Kasumi-1 (cell line): Measurements from ENCODE around the gene DUSP22.

Experiments
- DNase-seq, 2 experiments: peaks; one replicate each; lab custom pipeline; 2025; lab: John Stamatoyannopoulos, UW

The DUSP22 gene

GRCh38 chr6:308768-309167 is 16.5 kb downstream of the DUSP22 start:
- no peak for DNase-seq

GRCh38 chr6:309947-310346 is 17.7 kb downstream of the DUSP22 start:
- no peak for DNase-seq

GRCh38 chr6:310671-311070 is 18.4 kb downstream of the DUSP22 start:
- DNase-seq: no peak

- no peak for DNase-seq
Measured at GRCh38 chr6:311679-312220, 19.5 kb downstream of the DUSP22 start.

- no peak for DNase-seq
Measured at GRCh38 chr6:313087-313486, 20.8 kb downstream of the DUSP22 start.

GRCh38 chr6:313917-314316 is 21.6 kb downstream of the DUSP22 start:
- DNase-seq: no peak

GRCh38 chr6:314377-314776 is 22.1 kb downstream of the DUSP22 start:
- no peak for DNase-seq

- no peak for DNase-seq
Measured at GRCh38 chr6:315226-315625, 22.9 kb downstream of the DUSP22 start.

GRCh38 chr6:315921-316752 is 23.9 kb downstream of the DUSP22 start:
- no peak for DNase-seq

GRCh38 chr6:316753-317038 is 24.4 kb downstream of the DUSP22 start:
- DNase-seq: no peak

GRCh38 chr6:317060-317447 is 24.8 kb downstream of the DUSP22 start:
- no peak for DNase-seq

GRCh38 chr6:317448-318144 is 25.3 kb downstream of the DUSP22 start:
- DNase-seq: no peak

GRCh38 chr6:318243-318890 is 26.1 kb downstream of the DUSP22 start:
- no peak for DNase-seq

- DNase-seq: no peak
Measured at GRCh38 chr6:319177-320131, 27.2 kb downstream of the DUSP22 start.

- DNase-seq: no peak
Measured at GRCh38 chr6:320351-321157, 28.3 kb downstream of the DUSP22 start.

- no peak for DNase-seq
Measured at GRCh38 chr6:321158-321438, 28.8 kb downstream of the DUSP22 start.

- DNase-seq: no peak
Measured at GRCh38 chr6:321536-322258, 29.4 kb downstream of the DUSP22 start.

- DNase-seq: no peak
Measured at GRCh38 chr6:322259-322930, 30.1 kb downstream of the DUSP22 start.

- no peak for DNase-seq
Measured at GRCh38 chr6:322940-323729, 30.8 kb downstream of the DUSP22 start.
